HG03196 (cell line): ENCODE data around the gene HOMEZ.
"Not testable (repeated sequence)": the region's sequence is repeated elsewhere in the genome, so short reads cannot be mapped to it uniquely, and the experiment has no call there.

ENCODE experiments used
- ATAC-seq: cut with Tn5 transposase; IDR thresholded peaks from one replicate; pipeline ENCODE4 v1.9.1; 2021; ENCODE audit not compliant: unreplicated experiment

HOMEZ gene

GRCh38 chr14:23284654-23285529, 1.0 kb downstream of the HOMEZ start:
- no peak for ATAC-seq

- no peak for ATAC-seq
These were observed 4.7 kb downstream of the HOMEZ start for GRCh38 chr14:23281247-23281646.

GRCh38 chr14:23277928-23278327, 8.0 kb downstream of the HOMEZ start:
- not testable (repeated sequence) for ATAC-seq

GRCh38 chr14:23277189-23277588, 8.7 kb downstream of the HOMEZ start:
- ATAC-seq: no peak

- no peak for ATAC-seq
These were observed 10.5 kb downstream of the HOMEZ start for GRCh38 chr14:23275412-23275811.

- ATAC-seq: no peak
These were observed 16.7 kb downstream of the HOMEZ start for GRCh38 chr14:23269193-23269592.

- not testable (repeated sequence) for ATAC-seq
These were observed 25.1 kb downstream of the HOMEZ start for GRCh38 chr14:23260849-23261248.

- ATAC-seq: no peak
These were observed 26.5 kb downstream of the HOMEZ start for GRCh38 chr14:23259426-23259825.

GRCh38 chr14:23258256-23258655, 27.7 kb downstream of the HOMEZ start:
- ATAC-seq: no peak

- ATAC-seq: no peak
These were observed 33.3 kb downstream of the HOMEZ start for GRCh38 chr14:23252420-23253333.

GRCh38 chr14:23252006-23252405, 33.9 kb downstream of the HOMEZ start:
- ATAC-seq: no peak

- no peak for ATAC-seq
These were observed 36.1 kb downstream of the HOMEZ start for GRCh38 chr14:23249824-23250223.

GRCh38 chr14:23248601-23249000, 37.3 kb downstream of the HOMEZ start:
- no peak for ATAC-seq

- ATAC-seq: no peak
These were observed 40.6 kb downstream of the HOMEZ start for GRCh38 chr14:23245282-23245681.

GRCh38 chr14:23243066-23243465, 42.9 kb downstream of the HOMEZ start:
- no peak for ATAC-seq

GRCh38 chr14:23242076-23242475, 43.9 kb downstream of the HOMEZ start:
- no peak for ATAC-seq

GRCh38 chr14:23241061-23241715, 44.7 kb downstream of the HOMEZ start:
- ATAC-seq: not testable (repeated sequence)

GRCh38 chr14:23240661-23241060, 45.3 kb downstream of the HOMEZ start:
- ATAC-seq: no peak

GRCh38 chr14:23237772-23238594, 47.9 kb downstream of the HOMEZ start, which contains the start of gene RNF212B:
RNF212B (plus strand) TSS chr14:23237936; CDS start chr14:23240346, 2,410 bp downstream.
- ATAC-seq: no peak

- not testable (repeated sequence) for ATAC-seq
These were observed 53.6 kb downstream of the HOMEZ start for GRCh38 chr14:23232241-23232808.
